IMR-90 (cell line): ENCODE measurements around the gene PCGF5.

Experiments
- CEBPB ChIP-seq: IDR thresholded peaks from 2 replicates; pipeline ENCODE4 v1.6.1; 2012; ENCODE audit warnings: low read depth, low read length, improper control_type of control experiment
- FOS ChIP-seq: fragments of 150-350 bp; IDR thresholded peaks from 2 replicates; pipeline ENCODE4 v1.6.1; 2016; ENCODE audit warnings: low read depth, low read length
- MAFK ChIP-seq: IDR thresholded peaks from 2 replicates; pipeline ENCODE4 v1.6.1; 2012; ENCODE audit warnings: low read depth, low read length, improper control_type of control experiment
- POLR2A ChIP-seq: IDR thresholded peaks from 2 replicates; pipeline ENCODE4 v1.6.1; 2012; ENCODE audit warnings: mild to moderate bottlenecking, low read depth, low read length
- SMC3 ChIP-seq: fragments of 150-350 bp; IDR thresholded peaks from 2 replicates; pipeline ENCODE4 v1.6.1; 2016; ENCODE audit warnings: low read depth, mild to moderate bottlenecking, antibody characterized with exemption, low read length, moderate library complexity
- TF ChIP-seq, protein P1 (sequence below): conservative IDR thresholded peaks from 2 replicates; pipeline ENCODE4 v1.5.1; 2012; ENCODE audit warnings: mild to moderate bottlenecking, low read depth, low read length, improper control_type of control experiment

DNA sequence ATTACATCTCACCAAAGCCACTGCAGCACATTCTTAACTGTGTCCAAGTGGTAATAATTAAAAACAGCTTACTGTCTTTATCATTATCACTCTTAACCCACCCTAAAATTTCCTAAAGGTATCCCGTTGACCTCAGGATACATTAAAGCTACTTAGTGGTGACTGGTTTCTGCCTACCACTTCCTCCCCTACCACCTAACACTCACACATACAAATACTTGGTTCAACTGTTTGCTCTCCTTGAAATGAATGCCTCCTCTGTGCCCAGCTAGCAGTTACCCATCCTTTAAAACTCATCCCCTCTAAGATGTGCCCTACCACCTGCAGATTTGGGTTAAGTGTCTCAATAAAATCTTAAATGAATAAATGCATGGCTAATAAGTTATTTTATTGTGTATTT lies 7.1 kb downstream of the PCGF5 start:
- TF ChIP-seq CEBPB (no peak), POLR2A (no peak), FOS (no peak), SMC3 (no peak), MAFK (no peak)
- TF ChIP-seq, protein P1, sequence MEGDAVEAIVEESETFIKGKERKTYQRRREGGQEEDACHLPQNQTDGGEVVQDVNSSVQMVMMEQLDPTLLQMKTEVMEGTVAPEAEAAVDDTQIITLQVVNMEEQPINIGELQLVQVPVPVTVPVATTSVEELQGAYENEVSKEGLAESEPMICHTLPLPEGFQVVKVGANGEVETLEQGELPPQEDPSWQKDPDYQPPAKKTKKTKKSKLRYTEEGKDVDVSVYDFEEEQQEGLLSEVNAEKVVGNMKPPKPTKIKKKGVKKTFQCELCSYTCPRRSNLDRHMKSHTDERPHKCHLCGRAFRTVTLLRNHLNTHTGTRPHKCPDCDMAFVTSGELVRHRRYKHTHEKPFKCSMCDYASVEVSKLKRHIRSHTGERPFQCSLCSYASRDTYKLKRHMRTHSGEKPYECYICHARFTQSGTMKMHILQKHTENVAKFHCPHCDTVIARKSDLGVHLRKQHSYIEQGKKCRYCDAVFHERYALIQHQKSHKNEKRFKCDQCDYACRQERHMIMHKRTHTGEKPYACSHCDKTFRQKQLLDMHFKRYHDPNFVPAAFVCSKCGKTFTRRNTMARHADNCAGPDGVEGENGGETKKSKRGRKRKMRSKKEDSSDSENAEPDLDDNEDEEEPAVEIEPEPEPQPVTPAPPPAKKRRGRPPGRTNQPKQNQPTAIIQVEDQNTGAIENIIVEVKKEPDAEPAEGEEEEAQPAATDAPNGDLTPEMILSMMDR = no peak
